Keratinocyte (primary cell): Measurements from ENCODE around the gene HOMEZ. TPM values are rescaled to one million over a fixed set of nuclear protein-coding genes. Genes with fewer than 3 reads are reported as not detected.

ENCODE experiments used
- DNase-seq: peaks from one replicate; pipeline ENCODE4 v3.0.0-alpha.2; 2011; ENCODE audit warnings: low read depth, missing footprints, low spot score
- FAIRE-seq: peaks from 2 replicates; lab custom pipeline; 2011; peaks lifted over from hg19 to GRCh38; lab: Jason Lieb, UNC
- H2AFZ ChIP-seq: 2 replicates; pipeline ENCODE4 v1.6.0; 2012; ENCODE audit warnings: low read length, control low read depth, inconsistent platforms; ENCODE audit not compliant: control insufficient read depth
- H3K27ac ChIP-seq: 2 replicates; pipeline ENCODE4 v1.5.1; 2011; ENCODE audit warnings: low read length; ENCODE audit not compliant: control insufficient read depth, insufficient read depth
- H3K27me3 ChIP-seq: 3 replicates; pipeline ENCODE4 v1.6.0; 2011; ENCODE audit warnings: low read length; ENCODE audit not compliant: control insufficient read depth, insufficient read depth; ENCODE audit errors: extremely low read depth
- H3K36me3 ChIP-seq, 2 experiments: 2 replicates in 1 of 2; 3 replicates in 1 of 2; pipeline ENCODE4 v1.5.1; 2011; ENCODE audit warnings: low read length in 2 of 2, mild to moderate bottlenecking in 1 of 2; ENCODE audit not compliant: control insufficient read depth in 2 of 2, insufficient read depth in 2 of 2; ENCODE audit errors: extremely low read depth in 1 of 2
- H3K4me1 ChIP-seq: 3 replicates; pipeline ENCODE4 v1.5.1; 2011; ENCODE audit warnings: low read length; ENCODE audit not compliant: control insufficient read depth, insufficient read depth; ENCODE audit errors: extremely low read depth
- H3K4me2 ChIP-seq: 3 replicates; pipeline ENCODE4 v1.6.0; 2011; ENCODE audit warnings: low read depth, low read length; ENCODE audit not compliant: control insufficient read depth, insufficient read depth; ENCODE audit errors: extremely low read depth
- H3K4me3 ChIP-seq, 3 experiments: fragments of 200-600 bp in 1 of 3; sonication (generic) in 1 of 3; 2 replicates in 2 of 3; 3 replicates in 1 of 3; pipeline ENCODE4 v1.5.1; 2011 to 2016; ENCODE audit warnings: low read length in 3 of 3, mild to moderate bottlenecking in 3 of 3, control low read depth in 2 of 3, inconsistent platforms in 1 of 3, low read depth in 1 of 3, mixed read lengths in 1 of 3, mixed run types in 1 of 3, moderate library complexity in 1 of 3; ENCODE audit not compliant: control insufficient read depth in 2 of 3, insufficient read depth in 2 of 3; ENCODE audit errors: extremely low read depth in 1 of 3
- H3K79me2 ChIP-seq: 2 replicates; pipeline ENCODE4 v1.6.0; 2012; ENCODE audit warnings: low read length; ENCODE audit not compliant: control insufficient read depth, insufficient read depth
- H3K9ac ChIP-seq: 3 replicates; pipeline ENCODE4 v1.6.0; 2011; ENCODE audit warnings: low read length; ENCODE audit not compliant: control insufficient read depth, insufficient read depth; ENCODE audit errors: extremely low read depth
- H3K9me1 ChIP-seq: 3 replicates; pipeline ENCODE4 v1.6.0; 2011; ENCODE audit warnings: low read length; ENCODE audit not compliant: control insufficient read depth, insufficient read depth; ENCODE audit errors: extremely low read depth
- H3K9me3 ChIP-seq: 2 replicates; pipeline ENCODE4 v1.5.1; 2012; ENCODE audit warnings: low read depth, low read length; ENCODE audit not compliant: control insufficient read depth
- H4K20me1 ChIP-seq: 3 replicates; pipeline ENCODE4 v1.6.0; 2011; ENCODE audit warnings: low read length; ENCODE audit not compliant: control insufficient read depth, insufficient read depth; ENCODE audit errors: extremely low read depth
- CTCF ChIP-seq, 3 experiments: IDR thresholded peaks in 1 of 3; conservative IDR thresholded peaks in 1 of 3; optimal IDR thresholded peaks in 1 of 3; 2 replicates in 2 of 3; 3 replicates in 1 of 3; pipeline versions ENCODE3 to v1.5.1; 2011; ENCODE audit warnings: low read length in 3 of 3, mild to moderate bottlenecking in 3 of 3, moderate library complexity in 2 of 3, control low read depth in 1 of 3, inconsistent platforms in 1 of 3; ENCODE audit not compliant: insufficient read depth in 2 of 3; ENCODE audit errors: extremely low read depth in 1 of 3
- EZH2 ChIP-seq: IDR thresholded peaks from one replicate; pipeline ENCODE4 v1.6.1; 2012; ENCODE audit warnings: inconsistent platforms, mild to moderate bottlenecking, low read length, moderate library complexity
- dilution Hi-C: fragments of 300-500 bp; cut with MboI; formaldehyde crosslinking; loops from one replicate; pipeline ENCODE4 v1.7.0; 2020; ENCODE audit warnings: low sequenced_read_pairs; ENCODE audit not compliant: extremely low pct_ligation_motif_present
- polyA plus RNA-seq, 5 experiments: library from polyadenylated mRNA; depleted of rRNA in 3 of 5; stranded (reverse) in 3 of 5; stranded (forward) in 1 of 5; unstranded in 1 of 5; fragments of >200 nt; gene quantifications; 1 replicate in 1 of 5; 2 replicates in 3 of 5; 3 replicates in 1 of 5; pipeline versions ENCODE4 v1.2.1 to v1.2.3, GENCODE V29; 2011 to 2012; ENCODE audit warnings: missing spikeins in 2 of 5, low read depth in 1 of 5, low replicate concordance in 1 of 5

The HOMEZ gene
- polyA plus RNA-seq, 1 donor (not counting 4 experiments of a cell fraction or from before 2014, with no cell fraction given): 31.9 TPM

GRCh38 chr14:23324993-23325392, 39.1 kb upstream of the HOMEZ start:
- DNase-seq: no peak
- no peak for FAIRE-seq
- H4K20me1 ChIP-seq: no peaks in the 10 kb centered on the region
- no peak overlapping the region for H2AFZ ChIP-seq
- H3K4me3 ChIP-seq: no peak overlapping the region
- no peaks in the 10 kb centered on the region for H3K27me3 ChIP-seq
- TF ChIP-seq CTCF (optimal IDR thresholded peaks at IDR 0.05 in 1 of 3, IDR thresholded peaks at IDR 0.05 in 1 of 3, conservative IDR thresholded peaks at IDR 0.05 in 1 of 3; ENCODE audit: extremely low read depth in 1 of 3, insufficient read depth in 2 of 3, low read length in 3 of 3) (no peak), EZH2 (no peak)
- no peak overlapping the region for H3K27ac ChIP-seq
- dilution Hi-C loops: no loop called here
- no peak overlapping the region for H3K9ac ChIP-seq
- peaks cover 23% of the 10 kb centered on the region for H3K79me2 ChIP-seq
- no peaks in the 10 kb centered on the region for H3K9me1 ChIP-seq
- H3K4me2 ChIP-seq: no peak overlapping the region
- peaks cover 15 to 16% of the 10 kb centered on the region in 2 experiments for H3K36me3 ChIP-seq
- no peaks in the 10 kb centered on the region for H3K9me3 ChIP-seq
- H3K4me1 ChIP-seq: peaks cover 19% of the 10 kb centered on the region

- Histone ChIP-seq H3K27ac (no peak overlapping the region), H3K4me3 (no peak overlapping the region), H3K27me3 (no peaks in the 10 kb centered on the region), H4K20me1 (no peaks in the 10 kb centered on the region), H3K4me1 (peaks cover 19% of the 10 kb centered on the region), H3K9ac (no peak overlapping the region), H3K9me3 (no peaks in the 10 kb centered on the region), H3K9me1 (no peaks in the 10 kb centered on the region), H2AFZ (no peak overlapping the region), H3K4me2 (no peak overlapping the region), H3K36me3 (peaks cover 17 to 18% of the 10 kb centered on the region in 2 experiments), H3K79me2 (peaks cover 23% of the 10 kb centered on the region)
- dilution Hi-C loops: no loop called here
- FAIRE-seq (no peak), DNase-seq (no peak)
- TF ChIP-seq EZH2 (no peak), CTCF (optimal IDR thresholded peaks at IDR 0.05 in 1 of 3, IDR thresholded peaks at IDR 0.05 in 1 of 3, conservative IDR thresholded peaks at IDR 0.05 in 1 of 3; ENCODE audit: extremely low read depth in 1 of 3, insufficient read depth in 2 of 3, low read length in 3 of 3) (no peak)
Observed at GRCh38 chr14:23324455-23324846, 38.5 kb upstream of the HOMEZ start.
